K562 (cell line): ENCODE data around the gene SLC10A1. TPM values are rescaled to one million over a fixed set of nuclear protein-coding genes. Genes with fewer than 3 reads are reported as not detected.

Experiments used
- ATAC-seq: fragments of 200-7000 bp; cut with Tn5 transposase; 3 replicates; pipeline ENCODE4 v1.9.1; 2020; ENCODE audit warnings: moderate library complexity
- BruUV-seq: library from RNA; stranded (reverse); fragments of 400-500 nt; replicated peaks from 2 replicates; lab custom pipeline; 2021; lab: Mats Ljungman, UMichigan
- CTCF ChIA-PET: fragments of 300-600 bp; formaldehyde crosslinking; extraction: SDS; loops from one replicate; lab custom pipeline; 2021; ENCODE audit warnings: low intra/inter-chr PET ratio; lab: Yijun Ruan, JAX
- POLR2A ChIA-PET: fragments of 300-600, 350-650 bp; sonication (Branson Sonifier 250); formaldehyde crosslinking; extraction: SDS; loops from one replicate; lab custom pipeline; 2021; ENCODE audit warnings: antibody characterized with exemption, inconsistent platforms; lab: Yijun Ruan, JAX
- DNase-seq, 4 experiments: peaks; one replicate each; pipeline versions ENCODE4 v3.0.0 to v3.0.0-alpha.2; 2011 to 2018; ENCODE audit warnings: low spot score in 3 of 4, mixed read lengths in 3 of 4; ENCODE audit errors: extremely low read depth in 1 of 4
- FAIRE-seq: peaks from 2 replicates; lab custom pipeline; 2011; peaks lifted over from hg19 to GRCh38; lab: Jason Lieb, UNC
- H2AFZ ChIP-seq: 2 replicates; pipeline ENCODE4 v1.6.0; 2011; ENCODE audit warnings: low read depth, low read length, control low read depth, inconsistent platforms
- H3K27ac ChIP-seq: fragments of 200-600 bp; 3 replicates; pipeline ENCODE4 v1.8.0; 2011; ENCODE audit warnings: low read depth, mild to moderate bottlenecking, control low read depth, inconsistent platforms, low read length, moderate library complexity, mixed read lengths; ENCODE audit errors: extremely low read depth
- H3K27me3 ChIP-seq, 2 experiments: fragments of 300-600 bp in 1 of 2; 2 replicates in 1 of 2; 3 replicates in 1 of 2; pipeline versions ENCODE4 v1.6.0 to v1.8.0; 2011; ENCODE audit warnings: inconsistent platforms in 2 of 2, low read length in 2 of 2, mild to moderate bottlenecking in 1 of 2, mixed read lengths in 1 of 2, moderate library complexity in 1 of 2; ENCODE audit not compliant: control insufficient read depth in 2 of 2, insufficient read depth in 2 of 2
- H3K36me3 ChIP-seq: fragments of 300-600 bp; 3 replicates; pipeline ENCODE4 v1.8.0; 2011; ENCODE audit warnings: mild to moderate bottlenecking, low read length, inconsistent platforms; ENCODE audit not compliant: control insufficient read depth, insufficient read depth
- H3K4me1 ChIP-seq, 2 experiments: fragments of 200-600 bp in 1 of 2; replicated peaks in 1 of 2; 2 replicates in 1 of 2; 3 replicates in 1 of 2; pipeline versions ENCODE4 v1.5.1 to v1.8.0; 2011; ENCODE audit warnings: inconsistent platforms in 2 of 2, low read length in 2 of 2, mild to moderate bottlenecking in 1 of 2, mixed read lengths in 1 of 2, moderate library complexity in 1 of 2; ENCODE audit not compliant: control insufficient read depth in 2 of 2, insufficient read depth in 2 of 2
- H3K4me2 ChIP-seq: 2 replicates; pipeline ENCODE4 v1.6.1; 2011; ENCODE audit warnings: low read length, control low read depth, inconsistent platforms, mixed read lengths; ENCODE audit not compliant: insufficient read depth
- H3K4me3 ChIP-seq: fragments of 200-600 bp; sonication (generic), shearing (Covaris generic); 2 replicates; pipeline ENCODE4 v1.5.1; 2016; ENCODE audit warnings: control low read depth, inconsistent platforms
- H3K79me2 ChIP-seq: fragments of 200-600 bp; 3 replicates; pipeline ENCODE4 v1.8.0; 2011; ENCODE audit warnings: low read length, inconsistent platforms; ENCODE audit not compliant: control insufficient read depth, insufficient read depth
- H3K9ac ChIP-seq, 2 experiments: 2 replicates each; pipeline versions ENCODE4 v1.6.0 to v1.6.1; 2011; ENCODE audit warnings: low read depth in 2 of 2, low read length in 2 of 2, control low read depth in 1 of 2, inconsistent platforms in 1 of 2, mild to moderate bottlenecking in 1 of 2, mixed read lengths in 1 of 2; ENCODE audit not compliant: insufficient read depth in 1 of 2
- H3K9me1 ChIP-seq: one replicate; pipeline ENCODE4 v1.6.0; 2011; ENCODE audit warnings: inconsistent platforms, mild to moderate bottlenecking, low read length, moderate library complexity; ENCODE audit not compliant: control insufficient read depth, insufficient read depth
- H3K9me3 ChIP-seq: replicated peaks from 2 replicates; pipeline ENCODE4 v1.5.1; 2011; ENCODE audit warnings: low read depth, low read length, inconsistent platforms; ENCODE audit not compliant: control insufficient read depth, insufficient read depth
- H4K20me1 ChIP-seq: replicated peaks from 2 replicates; pipeline ENCODE4 v1.6.1; 2011; ENCODE audit warnings: low read length, inconsistent platforms, mixed read lengths; ENCODE audit not compliant: control insufficient read depth, insufficient read depth
- ARHGAP35 ChIP-seq: fragments of 450-650 bp; IDR thresholded peaks from 2 replicates; pipeline ENCODE4 v1.6.1; 2018; ENCODE audit not compliant: partially characterized antibody
- CBX2 ChIP-seq: fragments of 200-600 bp; sonication (generic); IDR thresholded peaks from one replicate; pipeline ENCODE4 v1.6.1; 2012; ENCODE audit warnings: mild to moderate bottlenecking, low read length, inconsistent platforms; ENCODE audit not compliant: insufficient read depth, poor library complexity, severe bottlenecking
- CHAMP1 ChIP-seq: fragments of 450-650 bp; IDR thresholded peaks from 2 replicates; pipeline ENCODE4 v1.6.1; 2016; ENCODE audit warnings: mild to moderate bottlenecking
- CHD1 ChIP-seq: fragments of 200-600 bp; sonication (generic); IDR thresholded peaks from one replicate; pipeline ENCODE4 v1.6.1; 2012; ENCODE audit warnings: mild to moderate bottlenecking, moderate library complexity, low read length, inconsistent platforms
- ILK ChIP-seq: fragments of 450-650 bp; IDR thresholded peaks from 2 replicates; pipeline ENCODE4 v1.6.1; 2016; ENCODE audit warnings: missing genetic modification characterization, low read depth, mild to moderate bottlenecking, missing compliant biosample characterization, moderate library complexity, borderline replicate concordance
- MAFG ChIP-seq: fragments of 450-650 bp; conservative IDR thresholded peaks from 2 replicates; pipeline ENCODE4 v1.6.1; 2016; ENCODE audit warnings: missing genetic modification characterization, missing compliant biosample characterization
- NRF1 ChIP-seq, 2 experiments: fragments of 450-650 bp; IDR thresholded peaks in 1 of 2; conservative IDR thresholded peaks in 1 of 2; 2 replicates each; pipeline ENCODE4 v1.6.1; 2014; ENCODE audit warnings: mild to moderate bottlenecking in 2 of 2
- RNF2 ChIP-seq: sonication (generic); IDR thresholded peaks from 2 replicates; pipeline ENCODE4 v1.6.1; 2016
- STAG1 ChIP-seq: sonication (generic); formaldehyde crosslinking; IDR thresholded peaks from 2 replicates; pipeline ENCODE4 v1.5.0; 2020; ENCODE audit warnings: missing genetic modification reagents, borderline replicate concordance
- YY1 ChIP-seq, 3 experiments: IDR thresholded peaks; 2 replicates each; pipeline ENCODE4 v1.6.1; 2011; ENCODE audit warnings: low read length in 2 of 3, mild to moderate bottlenecking in 2 of 3, moderate library complexity in 2 of 3, borderline replicate concordance in 1 of 3, control low read depth in 1 of 3, low read depth in 1 of 3; ENCODE audit not compliant: insufficient read depth in 3 of 3, insufficient replicate concordance in 2 of 3, control insufficient read depth in 1 of 3, insufficient read length in 1 of 3; ENCODE audit errors: extremely low read depth in 1 of 3
- ZNF140 ChIP-seq: fragments of 250-450 bp; sonication (Bioruptor Pico); IDR thresholded peaks from 2 replicates; pipeline ENCODE4 v1.8.0; 2021; ENCODE audit warnings: moderate library complexity, mild to moderate bottlenecking, inconsistent platforms
- ZNF282 ChIP-seq: sonication (generic); formaldehyde crosslinking; IDR thresholded peaks from 2 replicates; pipeline ENCODE4 v1.8.1; 2023; ENCODE audit warnings: missing genetic modification reagents
- WGBS: fragments of 100-300 bp; shearing (Covaris generic); methylation state at CpG from one replicate; pipeline ENCODE4 v1.1.6; 2016; ENCODE audit warnings: low coverage, mixed read lengths; ENCODE audit not compliant: insufficient coverage; ENCODE audit errors: missing lambda C conversion rate; 5-methylcytosine and 5-hydroxymethylcytosine counted together
- in situ Hi-C: fragments of 300-500 bp; cut with MboI; formaldehyde crosslinking; loops from 4 replicates; pipeline ENCODE4 v1.15.0; 2018; ENCODE audit warnings: inconsistent platforms, mixed read lengths
- intact Hi-C: fragments of 100-400 bp; cut with micrococcal nuclease; formaldehyde crosslinking; loops from 2 replicates; pipeline ENCODE4 v1.14.2; 2022
- polyA plus RNA-seq, 8 experiments: library from polyadenylated mRNA; depleted of rRNA in 4 of 8; stranded (reverse) in 5 of 8; unstranded in 3 of 8; fragments of >200 nt; fragmentation: Nextera tagmentation in 2 of 8; fragmentation: Illumina TruSeq in 1 of 8; extraction: Ambion mirVana in 2 of 8; extraction: Trizol in 1 of 8; gene quantifications; 2 replicates each; pipeline versions ENCODE4 v1.2.1 to v1.2.3, GENCODE V29; 2011 to 2014; ENCODE audit warnings: inconsistent platforms in 1 of 8, missing spikeins in 1 of 8
- total RNA-seq, 7 experiments: library from RNA; depleted of rRNA in 6 of 7; stranded (reverse); fragments of >200 nt in 6 of 7; fragmentation: Illumina TruSeq in 2 of 7; extraction: Trizol in 2 of 7; gene quantifications; 2 replicates each; pipeline versions ENCODE4 v1.2.1 to v1.2.3, GENCODE V29; 2011 to 2021; ENCODE audit warnings: low replicate concordance in 1 of 7
- TF ChIP-seq, protein P1 (sequence below), 2 experiments: fragments of 150-350 bp in 1 of 2; IDR thresholded peaks; 2 replicates each; pipeline ENCODE4 v1.6.1; 2012 to 2016; ENCODE audit warnings: low read depth in 2 of 2, low read length in 2 of 2, mild to moderate bottlenecking in 1 of 2, moderate library complexity in 1 of 2
- TF ChIP-seq, protein P2 (sequence below): fragments of 450-650 bp; IDR thresholded peaks from 2 replicates; pipeline ENCODE4 v1.7.0; 2016; ENCODE audit warnings: borderline replicate concordance

Gene SLC10A1
- total and polyA plus RNA-seq, 9 of the 15 experiments (the other 6 are each of a cell fraction or from before 2014, with no cell fraction given): not detected

DNA sequence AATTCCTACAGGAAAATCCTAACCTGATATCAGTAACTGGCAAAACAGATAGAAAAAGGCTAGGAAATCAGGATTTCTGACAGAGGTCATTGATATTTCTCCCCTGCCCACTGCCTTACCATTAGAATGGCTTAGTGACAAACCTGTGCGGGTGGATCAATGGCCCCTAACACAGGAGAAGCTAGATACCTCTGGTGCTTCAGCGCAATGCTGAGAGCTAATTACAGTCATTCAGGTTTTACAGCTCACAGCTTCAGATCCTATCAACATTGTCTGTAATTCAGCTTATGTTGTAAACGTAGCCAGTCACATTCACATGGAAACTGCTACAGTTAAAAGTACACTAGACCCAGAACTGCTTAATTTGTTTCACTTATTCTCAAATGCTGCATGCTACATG, 17.4 kb upstream of the SLC10A1 start:
- H3K9me1 ChIP-seq: no peaks in the 10 kb centered on the region
- no peak for ATAC-seq
- H3K9me3 ChIP-seq: no peaks in the 10 kb centered on the region
- in situ Hi-C loops (loop anchor here (5.0 to 10.0 kb wide), 2 partner anchors 82 to 210 kb away; no protein-coding TSS in a partner anchor), intact Hi-C loops (no loop called here)
- H3K27me3 ChIP-seq: peaks cover 5 to 31% of the 10 kb centered on the region in 2 experiments; a peak in 3 of 5 replicates
- ChIA-PET POLR2A (no interaction called here), CTCF (no interaction called here)
- H3K79me2 ChIP-seq: no peaks in the 10 kb centered on the region
- H3K4me3 ChIP-seq: no peak overlapping the region
- H2AFZ ChIP-seq: no peak overlapping the region
- H4K20me1 ChIP-seq: no peaks in the 10 kb centered on the region
- WGBS: 0% methylated on average over 3 of the region's 3 CpGs
- FAIRE-seq: no peak
- DNase-seq: no peak
- H3K36me3 ChIP-seq: no peaks in the 10 kb centered on the region
- no peak overlapping the region for H3K27ac ChIP-seq
- H3K4me2 ChIP-seq: no peak overlapping the region
- H3K4me1 ChIP-seq: no peaks in the 10 kb centered on the region
- no peak overlapping the region for H3K9ac ChIP-seq
- no TSS peak for BruUV-seq
- no peak for TF ChIP-seq STAG1
- no peak for TF ChIP-seq ZNF282 (CRISPR knock-in tag)
- no peak for TF ChIP-seq ZNF140 (CRISPR knock-in tag)
- no peak for TF ChIP-seq YY1 (IDR thresholded peaks at IDR 0.05; ENCODE audit: borderline replicate concordance in 1 of 3, control insufficient read depth in 1 of 3, extremely low read depth in 1 of 3, insufficient read depth in 3 of 3, insufficient read length in 1 of 3, insufficient replicate concordance in 2 of 3, low read depth in 1 of 3, low read length in 2 of 3)
- TF ChIP-seq CHAMP1: no peak
- no peak for TF ChIP-seq CBX2
- TF ChIP-seq ARHGAP35: no peak
- no peak for TF ChIP-seq MAFG (tag)
- TF ChIP-seq, protein P1, sequence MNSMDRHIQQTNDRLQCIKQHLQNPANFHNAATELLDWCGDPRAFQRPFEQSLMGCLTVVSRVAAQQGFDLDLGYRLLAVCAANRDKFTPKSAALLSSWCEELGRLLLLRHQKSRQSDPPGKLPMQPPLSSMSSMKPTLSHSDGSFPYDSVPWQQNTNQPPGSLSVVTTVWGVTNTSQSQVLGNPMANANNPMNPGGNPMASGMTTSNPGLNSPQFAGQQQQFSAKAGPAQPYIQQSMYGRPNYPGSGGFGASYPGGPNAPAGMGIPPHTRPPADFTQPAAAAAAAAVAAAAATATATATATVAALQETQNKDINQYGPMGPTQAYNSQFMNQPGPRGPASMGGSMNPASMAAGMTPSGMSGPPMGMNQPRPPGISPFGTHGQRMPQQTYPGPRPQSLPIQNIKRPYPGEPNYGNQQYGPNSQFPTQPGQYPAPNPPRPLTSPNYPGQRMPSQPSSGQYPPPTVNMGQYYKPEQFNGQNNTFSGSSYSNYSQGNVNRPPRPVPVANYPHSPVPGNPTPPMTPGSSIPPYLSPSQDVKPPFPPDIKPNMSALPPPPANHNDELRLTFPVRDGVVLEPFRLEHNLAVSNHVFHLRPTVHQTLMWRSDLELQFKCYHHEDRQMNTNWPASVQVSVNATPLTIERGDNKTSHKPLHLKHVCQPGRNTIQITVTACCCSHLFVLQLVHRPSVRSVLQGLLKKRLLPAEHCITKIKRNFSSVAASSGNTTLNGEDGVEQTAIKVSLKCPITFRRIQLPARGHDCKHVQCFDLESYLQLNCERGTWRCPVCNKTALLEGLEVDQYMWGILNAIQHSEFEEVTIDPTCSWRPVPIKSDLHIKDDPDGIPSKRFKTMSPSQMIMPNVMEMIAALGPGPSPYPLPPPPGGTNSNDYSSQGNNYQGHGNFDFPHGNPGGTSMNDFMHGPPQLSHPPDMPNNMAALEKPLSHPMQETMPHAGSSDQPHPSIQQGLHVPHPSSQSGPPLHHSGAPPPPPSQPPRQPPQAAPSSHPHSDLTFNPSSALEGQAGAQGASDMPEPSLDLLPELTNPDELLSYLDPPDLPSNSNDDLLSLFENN (IDR thresholded peaks at IDR 0.05; ENCODE audit: low read depth in 2 of 2, low read length in 2 of 2): no peak
- TF ChIP-seq ILK (tag): no peak
- no peak for TF ChIP-seq RNF2
- TF ChIP-seq, protein P2, sequence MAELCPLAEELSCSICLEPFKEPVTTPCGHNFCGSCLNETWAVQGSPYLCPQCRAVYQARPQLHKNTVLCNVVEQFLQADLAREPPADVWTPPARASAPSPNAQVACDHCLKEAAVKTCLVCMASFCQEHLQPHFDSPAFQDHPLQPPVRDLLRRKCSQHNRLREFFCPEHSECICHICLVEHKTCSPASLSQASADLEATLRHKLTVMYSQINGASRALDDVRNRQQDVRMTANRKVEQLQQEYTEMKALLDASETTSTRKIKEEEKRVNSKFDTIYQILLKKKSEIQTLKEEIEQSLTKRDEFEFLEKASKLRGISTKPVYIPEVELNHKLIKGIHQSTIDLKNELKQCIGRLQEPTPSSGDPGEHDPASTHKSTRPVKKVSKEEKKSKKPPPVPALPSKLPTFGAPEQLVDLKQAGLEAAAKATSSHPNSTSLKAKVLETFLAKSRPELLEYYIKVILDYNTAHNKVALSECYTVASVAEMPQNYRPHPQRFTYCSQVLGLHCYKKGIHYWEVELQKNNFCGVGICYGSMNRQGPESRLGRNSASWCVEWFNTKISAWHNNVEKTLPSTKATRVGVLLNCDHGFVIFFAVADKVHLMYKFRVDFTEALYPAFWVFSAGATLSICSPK: no peak
- no peak for TF ChIP-seq CHD1
- no peak for TF ChIP-seq NRF1 (conservative IDR thresholded peaks at IDR 0.05 in 1 of 2, IDR thresholded peaks at IDR 0.05 in 1 of 2)
